T-helper 1 cell (primary cell): ENCODE data around the gene DUOX2.

Source experiments
- DNase-seq, 5 donors: peaks; one replicate each; pipeline ENCODE4 v3.0.0-alpha.2; 2012 to 2020
- total RNA-seq, 4 donors: gene quantifications; one replicate each; lab custom pipeline; 2026; lab: John Stamatoyannopoulos, UW

Gene DUOX2
- total RNA-seq, result 0 to 0.31 (median 0.08) reads per million in 4 donors

- no peak for DNase-seq
Measured at GRCh38 chr15:45114076-45114750, at the start of gene DUOX2, which contains the start of gene DUOXA2. DUOX2 (minus strand) TSS chr15:45114172; CDS start chr15:45113411, 761 bp downstream. DUOXA2 (plus strand) TSS chr15:45114326; CDS start chr15:45114606, 280 bp downstream.

- no peak for DNase-seq
Measured at GRCh38 chr15:45163508-45163856, 49.5 kb upstream of the DUOX2 start.

GRCh38 chr15:45162771-45163507, 49.0 kb upstream of the DUOX2 start:
- peak in 4 of 5 donors; percentile 27 to 63 (median 37) for DNase-seq

GRCh38 chr15:45161666-45162065, 47.7 kb upstream of the DUOX2 start:
- no peak for DNase-seq

- no peak for DNase-seq
Measured at GRCh38 chr15:45157974-45158373, 44.0 kb upstream of the DUOX2 start.

GRCh38 chr15:45156744-45157455, 42.9 kb upstream of the DUOX2 start:
- DNase-seq, result no peak

- DNase-seq, result no peak
Measured at GRCh38 chr15:45155739-45156138, 41.8 kb upstream of the DUOX2 start.

GRCh38 chr15:45151998-45152828, 38.2 kb upstream of the DUOX2 start:
- no peak for DNase-seq

GRCh38 chr15:45150997-45151396, 37.0 kb upstream of the DUOX2 start:
- DNase-seq, result no peak

GRCh38 chr15:45150481-45150880, 36.5 kb upstream of the DUOX2 start:
- DNase-seq, result no peak

- no peak for DNase-seq
Measured at GRCh38 chr15:45149060-45149459, 35.1 kb upstream of the DUOX2 start.

- no peak for DNase-seq
Measured at GRCh38 chr15:45148076-45149059, 34.4 kb upstream of the DUOX2 start.

- DNase-seq, result no peak
Measured at GRCh38 chr15:45147606-45148005, 33.6 kb upstream of the DUOX2 start.

- DNase-seq, result no peak
Measured at GRCh38 chr15:45146405-45146804, 32.4 kb upstream of the DUOX2 start.

GRCh38 chr15:45144775-45145174, 30.8 kb upstream of the DUOX2 start:
- DNase-seq, result no peak

GRCh38 chr15:45143946-45144345, 30.0 kb upstream of the DUOX2 start:
- no peak for DNase-seq

- DNase-seq, result no peak
Measured at GRCh38 chr15:45143056-45143455, 29.1 kb upstream of the DUOX2 start.

- DNase-seq, result no peak
Measured at GRCh38 chr15:45141386-45141785, 27.4 kb upstream of the DUOX2 start.

- DNase-seq, result no peak
Measured at GRCh38 chr15:45140557-45141250, 26.7 kb upstream of the DUOX2 start.

GRCh38 chr15:45139770-45140169, 25.8 kb upstream of the DUOX2 start:
- no peak for DNase-seq
